ENCODE results near the gene RASL11B. TPM values are rescaled to one million over a fixed set of nuclear protein-coding genes. Genes with fewer than 3 reads are reported as not detected.

Gene RASL11B
- polyA plus RNA-seq, 1 donor (not counting 4 experiments of a cell fraction or from before 2014, with no cell fraction given) = 1.4 TPM

DNA sequence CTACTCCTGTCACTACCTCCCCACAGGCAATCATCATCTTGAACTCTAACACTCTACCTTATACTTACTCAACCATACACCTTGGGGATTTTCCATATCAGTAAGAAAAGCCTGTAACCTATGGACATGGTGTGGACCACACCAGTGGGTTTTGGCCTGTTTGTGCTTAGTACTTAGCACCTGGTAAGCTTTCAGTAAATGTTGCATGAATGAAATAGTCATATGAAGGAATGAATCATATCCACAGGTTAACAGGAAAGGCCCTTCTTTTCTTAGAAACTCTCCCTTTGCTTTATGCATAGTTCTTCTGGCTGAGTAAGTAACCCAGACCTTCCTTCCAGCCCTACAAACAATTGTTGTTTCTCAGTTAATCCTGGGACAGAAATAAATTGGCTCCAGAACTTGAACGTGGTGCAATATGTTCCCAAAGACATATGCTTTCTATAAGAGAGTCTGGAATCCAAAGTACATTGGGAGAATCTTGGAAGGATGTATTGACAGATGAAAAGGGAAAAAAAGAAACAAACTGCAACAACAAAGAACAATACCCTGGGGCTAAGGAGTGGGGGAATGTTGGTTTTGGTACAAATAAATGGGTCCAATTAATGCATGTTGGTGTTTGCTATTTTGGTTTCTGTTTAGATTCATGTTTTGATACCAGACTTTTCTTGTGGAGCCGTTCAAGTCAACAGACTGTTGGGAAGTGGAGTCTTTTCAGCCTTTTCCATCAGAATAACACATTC is 27.8 kb downstream of the RASL11B start:
- H3K36me3 ChIP-seq (ENCODE audit: control insufficient read depth in 2 of 2, extremely low read depth in 1 of 2, insufficient read depth in 2 of 2, low read length in 2 of 2) = peaks cover 0 to 1% of the 10 kb centered on the region in 2 experiments

DNA sequence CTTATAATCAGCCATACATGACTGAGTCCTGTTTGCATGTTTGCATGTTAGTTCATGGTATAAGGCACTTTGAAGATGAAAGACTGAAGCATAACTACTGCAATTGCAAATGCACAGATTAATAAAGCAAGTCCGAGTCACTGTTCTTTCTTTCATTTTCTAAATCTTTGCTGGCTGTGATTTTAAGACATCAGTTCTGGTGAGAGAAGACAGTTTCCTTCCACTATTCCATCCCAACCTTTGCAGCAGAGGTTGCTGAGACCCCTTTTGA is 28.3 kb downstream of the RASL11B start:
- Histone ChIP-seq H3K27me3 (ENCODE audit: control insufficient read depth, extremely low read depth, insufficient read depth, low read length) (no peaks in the 10 kb centered on the region), H3K36me3 (ENCODE audit: control insufficient read depth in 2 of 2, extremely low read depth in 1 of 2, insufficient read depth in 2 of 2, low read length in 2 of 2) (peaks cover 0 to 1% of the 10 kb centered on the region in 2 experiments), H3K9me3 (ENCODE audit: control insufficient read depth, low read depth, low read length) (no peaks in the 10 kb centered on the region), H3K9ac (ENCODE audit: control insufficient read depth, extremely low read depth, insufficient read depth, low read length) (no peak overlapping the region), H3K27ac (ENCODE audit: control insufficient read depth, insufficient read depth, low read length) (no peak overlapping the region), H3K4me2 (ENCODE audit: control insufficient read depth, extremely low read depth, insufficient read depth, low read depth, low read length) (no peak overlapping the region), H3K4me1 (ENCODE audit: control insufficient read depth, extremely low read depth, insufficient read depth, low read length) (peaks cover 9% of the 10 kb centered on the region), H3K9me1 (ENCODE audit: control insufficient read depth, extremely low read depth, insufficient read depth, low read length) (no peaks in the 10 kb centered on the region), H3K79me2 (ENCODE audit: control insufficient read depth, insufficient read depth, low read length) (no peaks in the 10 kb centered on the region), H3K4me3 (ENCODE audit: control insufficient read depth in 2 of 3, extremely low read depth in 1 of 3, insufficient read depth in 2 of 3, low read depth in 1 of 3, low read length in 3 of 3) (no peak overlapping the region), H2AFZ (ENCODE audit: control insufficient read depth, low read length) (no peak overlapping the region), H4K20me1 (ENCODE audit: control insufficient read depth, extremely low read depth, insufficient read depth, low read length) (no peaks in the 10 kb centered on the region)
- FAIRE-seq = no peak
- TF ChIP-seq EZH2 (IDR thresholded peaks at IDR 0.05; ENCODE audit: low read length) (no peak), CTCF (optimal IDR thresholded peaks at IDR 0.05 in 1 of 3, IDR thresholded peaks at IDR 0.05 in 1 of 3, conservative IDR thresholded peaks at IDR 0.05 in 1 of 3; ENCODE audit: extremely low read depth in 1 of 3, insufficient read depth in 2 of 3, low read length in 3 of 3) (no peak)
- DNase-seq (ENCODE audit: low read depth, low spot score) = no peak
- dilution Hi-C loops (cut with MboI; ENCODE audit: extremely low pct_ligation_motif_present, low sequenced_read_pairs) = no loop called here

More for the DNA sequence above, 27.8 kb downstream of the RASL11B start:
- no peaks in the 10 kb centered on the region for H3K27me3 ChIP-seq (ENCODE audit: control insufficient read depth, extremely low read depth, insufficient read depth, low read length)
- DNase-seq (ENCODE audit: low read depth, low spot score) (no peak), FAIRE-seq (peak; percentile 29)
- no peaks in the 10 kb centered on the region for H3K79me2 ChIP-seq (ENCODE audit: control insufficient read depth, insufficient read depth, low read length)
- no peak overlapping the region for H3K9ac ChIP-seq (ENCODE audit: control insufficient read depth, extremely low read depth, insufficient read depth, low read length)
- H3K27ac ChIP-seq (ENCODE audit: control insufficient read depth, insufficient read depth, low read length) = no peak overlapping the region
- H2AFZ ChIP-seq (ENCODE audit: control insufficient read depth, low read length) = no peak overlapping the region
- no peaks in the 10 kb centered on the region for H4K20me1 ChIP-seq (ENCODE audit: control insufficient read depth, extremely low read depth, insufficient read depth, low read length)
- H3K4me3 ChIP-seq (ENCODE audit: control insufficient read depth in 2 of 3, extremely low read depth in 1 of 3, insufficient read depth in 2 of 3, low read depth in 1 of 3, low read length in 3 of 3) = no peak overlapping the region
- TF ChIP-seq EZH2 (IDR thresholded peaks at IDR 0.05; ENCODE audit: low read length) (no peak), CTCF (optimal IDR thresholded peaks at IDR 0.05 in 1 of 3, IDR thresholded peaks at IDR 0.05 in 1 of 3, conservative IDR thresholded peaks at IDR 0.05 in 1 of 3; ENCODE audit: extremely low read depth in 1 of 3, insufficient read depth in 2 of 3, low read length in 3 of 3) (no peak)
- H3K4me2 ChIP-seq (ENCODE audit: control insufficient read depth, extremely low read depth, insufficient read depth, low read depth, low read length) = no peak overlapping the region
- peaks cover 9% of the 10 kb centered on the region for H3K4me1 ChIP-seq (ENCODE audit: control insufficient read depth, extremely low read depth, insufficient read depth, low read length)
- no peaks in the 10 kb centered on the region for H3K9me1 ChIP-seq (ENCODE audit: control insufficient read depth, extremely low read depth, insufficient read depth, low read length)
- no peaks in the 10 kb centered on the region for H3K9me3 ChIP-seq (ENCODE audit: control insufficient read depth, low read depth, low read length)
- dilution Hi-C loops (cut with MboI; ENCODE audit: extremely low pct_ligation_motif_present, low sequenced_read_pairs) = no loop called here

Data from keratinocyte (primary cell).